HG02943 (cell line): ENCODE results near the gene CHST11.
"Not testable (repeated sequence)": the region's sequence is repeated elsewhere in the genome, so short reads cannot be mapped to it uniquely, and the experiment has no call there.

ENCODE experiments used
- ATAC-seq: cut with Tn5 transposase; IDR thresholded peaks from one replicate; pipeline ENCODE4 v1.9.1; 2021; ENCODE audit warnings: mild to moderate bottlenecking, low read depth, moderate library complexity; ENCODE audit not compliant: unreplicated experiment

CHST11 gene

DNA sequence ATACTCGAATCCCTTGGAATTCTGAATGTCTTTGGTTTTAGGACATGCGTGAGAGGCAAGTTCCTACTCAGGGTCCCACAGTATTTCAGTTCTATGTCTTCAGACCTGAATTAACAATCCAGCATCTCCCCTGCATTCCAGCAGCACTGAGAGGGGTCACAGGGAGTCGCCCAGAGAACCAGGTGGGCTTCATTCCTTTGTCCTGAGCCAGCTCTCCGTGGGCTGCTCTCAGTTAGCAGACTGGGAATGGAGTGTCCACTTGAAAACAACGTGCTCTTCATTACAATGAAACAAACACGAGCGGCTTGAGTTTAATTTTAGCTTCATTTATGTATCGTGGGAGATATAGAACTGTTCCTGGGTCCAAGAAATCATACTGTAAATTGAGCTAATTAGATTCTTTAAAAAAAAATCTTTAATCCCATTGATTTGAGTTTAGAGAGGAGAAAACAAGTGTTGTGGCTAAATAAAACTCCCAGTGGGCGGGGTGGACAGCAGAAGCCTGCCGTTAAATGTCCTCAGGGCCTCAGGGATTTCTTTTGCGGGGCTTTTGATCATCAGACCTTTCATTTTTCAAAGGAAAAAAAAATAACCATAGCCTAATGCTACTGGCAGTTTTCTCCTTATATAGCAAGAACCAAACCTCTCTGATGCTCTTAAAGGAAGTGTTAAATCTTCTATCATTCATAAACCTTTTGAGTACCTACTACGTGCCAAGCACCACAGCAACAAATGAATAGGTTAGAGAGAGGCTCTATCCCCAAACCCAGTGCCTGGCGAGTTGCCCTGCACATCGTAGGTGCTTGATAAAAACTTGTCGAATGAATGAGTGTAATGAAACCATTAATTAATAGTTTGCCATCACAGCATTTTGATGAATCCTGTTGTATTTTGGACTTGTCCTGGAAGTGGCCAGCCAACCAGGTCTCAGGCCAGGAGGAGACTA is 140.4 kb downstream of the CHST11 start:
- no peak for ATAC-seq

DNA sequence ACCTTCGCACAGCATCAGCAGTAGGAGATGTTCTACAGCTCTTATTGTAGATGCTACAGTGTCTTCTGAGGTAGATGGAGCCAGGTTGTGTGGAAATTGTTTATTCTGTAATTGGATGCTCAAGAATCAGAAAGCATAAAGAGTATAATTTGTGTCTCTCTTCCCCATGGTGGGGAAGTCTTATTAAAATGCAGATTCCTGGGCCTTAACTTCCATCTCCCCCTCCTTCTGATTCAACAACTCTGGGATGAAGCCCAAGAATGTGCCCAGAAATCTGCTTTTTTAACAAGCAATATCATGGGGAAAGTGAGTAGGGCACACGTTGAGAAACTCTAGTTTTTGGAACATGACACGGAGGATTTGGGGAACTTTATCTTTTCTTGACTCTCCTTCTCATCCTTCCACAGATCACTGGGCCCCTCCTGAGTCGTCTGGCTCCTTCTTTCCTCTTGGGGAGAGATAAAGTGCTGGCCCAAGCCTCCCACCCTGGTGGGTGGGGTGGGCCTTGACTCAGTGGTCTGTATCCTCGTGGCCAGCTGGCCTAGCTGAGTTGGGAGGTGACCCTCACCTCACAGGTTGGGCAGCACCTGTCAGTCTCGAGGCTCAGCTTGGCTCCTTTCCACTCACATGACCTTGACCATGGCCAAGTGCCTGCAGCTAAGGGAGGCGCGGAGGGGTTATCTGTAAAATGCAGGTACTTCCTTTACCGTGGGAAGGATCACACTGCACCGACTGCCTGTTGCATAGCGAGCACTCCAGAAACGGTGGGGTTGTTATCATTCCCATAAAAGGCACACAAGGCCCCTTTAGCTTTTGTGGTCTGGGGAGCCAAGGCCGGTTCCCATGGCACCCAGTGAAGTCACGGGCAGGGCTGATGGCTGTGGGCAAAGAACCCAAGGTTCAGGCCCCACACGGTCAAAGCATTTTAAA is 141.9 kb downstream of the CHST11 start:
- no peak for ATAC-seq

DNA sequence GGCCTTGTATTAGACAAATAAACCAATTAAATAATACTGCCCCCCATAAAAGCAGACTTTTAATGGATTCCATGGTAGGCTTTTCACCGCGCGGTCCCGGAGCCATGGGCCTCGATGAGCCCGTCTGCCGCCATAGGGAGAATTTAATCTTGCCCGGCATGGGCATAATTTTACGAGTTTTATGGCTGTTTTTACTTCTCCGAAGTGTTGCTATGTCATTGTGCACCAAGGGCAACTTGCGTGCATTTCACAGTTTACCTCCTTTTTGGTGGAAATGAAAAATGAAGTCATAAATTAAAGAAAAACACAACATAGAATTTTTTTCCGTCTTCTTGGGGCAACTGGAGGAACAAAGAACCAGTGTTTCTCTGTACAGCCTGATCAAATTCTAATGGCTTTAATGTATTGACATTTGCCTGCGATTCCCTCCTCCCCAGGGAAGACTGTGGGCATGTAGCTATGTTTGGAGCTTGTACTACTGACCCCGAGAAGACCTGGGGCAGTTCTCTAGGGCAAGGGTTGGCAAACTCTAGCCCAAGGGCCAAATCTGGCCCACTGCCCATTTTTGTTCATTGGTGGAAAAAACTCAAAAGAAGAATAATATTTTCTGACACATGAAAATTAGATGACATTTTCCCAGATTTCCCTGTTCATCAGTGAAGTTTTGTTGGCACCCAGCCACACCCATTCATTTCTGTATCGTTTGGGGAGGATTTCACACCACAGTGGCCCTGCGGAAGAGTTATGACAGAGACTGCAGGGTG is 142.7 kb downstream of the CHST11 start:
- ATAC-seq, result no peak

DNA sequence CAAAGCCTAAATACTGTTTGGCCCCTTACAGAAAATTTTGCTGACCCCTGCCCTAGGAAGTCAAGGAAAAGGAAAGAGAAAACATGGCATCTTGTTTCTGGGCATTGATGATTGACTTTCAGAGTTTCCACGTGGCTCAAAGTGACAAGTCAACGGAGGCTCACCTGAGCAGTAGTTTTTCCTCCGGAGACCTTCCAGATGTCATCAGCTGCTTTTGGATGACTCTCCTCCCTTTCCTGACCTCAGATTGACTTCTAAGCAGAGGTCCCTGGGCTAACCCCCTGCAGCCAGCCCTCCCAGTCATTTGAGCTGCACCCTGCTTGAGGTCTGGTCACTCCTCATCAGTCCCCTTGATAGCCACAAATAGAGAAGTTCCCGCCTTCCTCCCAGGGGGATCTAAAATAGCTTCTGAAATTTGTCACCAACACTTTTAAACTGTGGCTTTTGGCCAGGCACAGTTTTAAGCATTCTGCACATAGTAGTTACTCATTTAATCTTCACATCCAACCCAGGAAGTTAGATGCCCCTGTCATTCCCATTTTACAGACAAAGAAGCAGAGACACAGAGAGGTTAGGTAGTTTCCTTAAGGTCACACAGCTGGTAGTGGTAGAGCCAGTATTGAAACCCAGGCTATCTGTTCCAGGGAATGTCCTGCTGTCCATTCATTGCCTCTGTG is 143.4 kb downstream of the CHST11 start:
- ATAC-seq, result no peak

DNA sequence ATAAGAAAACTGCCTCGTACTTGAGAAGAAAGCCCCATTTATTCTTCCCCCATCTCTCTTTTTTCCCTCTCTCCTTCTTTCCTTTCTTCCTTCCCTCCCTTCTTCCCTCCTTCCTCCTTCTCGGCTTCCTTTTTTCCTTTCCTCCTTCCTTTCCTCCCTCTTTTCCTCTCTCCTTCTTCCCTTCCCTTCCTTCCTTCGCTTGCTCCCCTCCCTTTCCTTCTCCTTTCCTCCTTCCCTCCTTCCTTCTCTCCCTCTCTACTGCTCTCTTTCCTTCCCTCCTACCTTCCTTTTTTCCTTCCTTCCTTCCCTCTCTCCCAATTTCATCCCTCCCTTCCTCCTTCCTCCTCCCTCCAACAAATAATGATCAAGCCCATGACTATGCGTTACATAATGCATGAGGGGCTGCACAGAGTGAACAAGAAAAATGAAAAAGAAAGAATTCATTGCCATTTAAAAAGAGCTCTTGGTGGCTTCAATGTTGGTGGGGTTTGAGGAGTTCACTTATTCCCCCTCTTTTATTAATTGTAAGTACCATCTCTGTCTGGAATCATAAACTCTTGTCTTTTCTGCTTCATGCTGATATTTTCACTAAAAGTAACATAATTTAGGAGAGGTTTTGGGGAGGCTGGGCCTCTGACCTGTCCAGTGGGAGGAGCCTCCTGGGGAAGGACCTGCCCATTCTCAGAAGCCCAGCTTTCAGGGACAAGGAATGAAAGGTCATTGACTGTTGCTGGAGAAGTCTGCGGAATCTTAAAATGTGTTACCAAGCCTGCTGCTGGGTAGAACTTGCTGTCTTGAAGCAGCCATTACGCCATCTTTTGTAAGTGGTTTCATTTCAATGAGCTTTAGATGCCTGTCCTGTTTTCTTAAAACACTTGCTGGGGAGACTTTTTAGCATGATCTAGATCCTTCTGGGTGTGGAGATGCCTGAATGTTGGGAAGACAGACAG is 144.3 kb downstream of the CHST11 start:
- no peak for ATAC-seq

DNA sequence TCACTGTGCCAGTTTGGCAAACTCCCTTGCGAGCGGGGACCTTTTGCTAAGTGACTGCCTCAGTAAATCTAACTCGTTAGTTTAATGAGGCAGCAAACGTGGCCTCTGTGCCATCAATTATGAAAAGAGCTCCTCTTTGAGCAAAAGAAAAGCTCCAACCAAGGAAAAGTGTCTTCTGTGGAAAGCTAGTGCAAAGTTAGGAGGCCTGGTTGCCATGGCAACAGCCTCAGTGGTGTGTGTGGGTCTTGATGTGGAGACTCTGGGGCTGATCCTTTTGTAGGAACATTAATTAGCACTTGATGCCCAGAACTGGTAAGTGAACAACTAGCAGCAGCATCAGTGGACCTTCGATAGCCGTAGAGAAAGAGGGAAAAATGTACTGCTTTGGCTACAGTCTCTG is 145.7 kb downstream of the CHST11 start:
- ATAC-seq, result no peak

DNA sequence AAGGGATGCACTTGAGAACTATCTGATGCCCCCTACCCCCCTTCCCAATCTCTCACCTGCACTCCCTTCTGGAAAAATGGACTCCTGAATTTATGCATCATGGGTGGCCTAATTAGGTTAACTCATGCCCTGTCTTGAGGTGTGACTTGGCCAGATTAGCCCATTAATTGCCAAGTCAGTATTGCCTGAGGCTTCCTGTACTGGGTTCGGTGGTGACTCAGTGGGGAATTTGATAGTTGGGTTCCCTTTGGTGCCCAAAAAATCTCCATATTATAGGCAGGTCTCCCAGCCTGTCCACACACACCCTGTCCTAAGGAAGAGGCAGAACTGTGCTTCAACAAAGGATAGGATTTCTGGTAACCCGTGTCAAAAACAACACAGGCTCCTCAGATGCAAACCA is 146.1 kb downstream of the CHST11 start:
- ATAC-seq, result no peak

DNA sequence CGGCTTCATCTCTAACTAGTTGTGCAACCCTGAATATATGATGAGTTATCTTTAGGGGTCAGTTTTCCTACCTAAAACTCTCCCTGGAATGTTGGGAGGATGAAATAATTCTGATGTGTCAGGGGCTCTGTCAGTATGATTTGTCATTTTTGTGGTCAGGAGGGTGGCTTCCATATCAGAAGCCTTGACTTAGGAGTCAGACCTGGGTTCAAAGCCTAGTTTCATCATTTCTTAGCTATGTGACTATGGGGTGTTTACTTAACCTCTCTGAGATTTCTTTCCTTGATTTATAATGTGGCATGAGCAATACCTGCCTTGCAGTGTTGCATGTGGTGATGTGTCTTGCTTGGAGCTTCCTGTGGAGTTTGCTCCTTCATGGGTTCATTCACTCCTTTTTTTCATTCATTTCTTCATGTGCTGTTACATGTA is 146.8 kb downstream of the CHST11 start:
- ATAC-seq, result no peak

DNA sequence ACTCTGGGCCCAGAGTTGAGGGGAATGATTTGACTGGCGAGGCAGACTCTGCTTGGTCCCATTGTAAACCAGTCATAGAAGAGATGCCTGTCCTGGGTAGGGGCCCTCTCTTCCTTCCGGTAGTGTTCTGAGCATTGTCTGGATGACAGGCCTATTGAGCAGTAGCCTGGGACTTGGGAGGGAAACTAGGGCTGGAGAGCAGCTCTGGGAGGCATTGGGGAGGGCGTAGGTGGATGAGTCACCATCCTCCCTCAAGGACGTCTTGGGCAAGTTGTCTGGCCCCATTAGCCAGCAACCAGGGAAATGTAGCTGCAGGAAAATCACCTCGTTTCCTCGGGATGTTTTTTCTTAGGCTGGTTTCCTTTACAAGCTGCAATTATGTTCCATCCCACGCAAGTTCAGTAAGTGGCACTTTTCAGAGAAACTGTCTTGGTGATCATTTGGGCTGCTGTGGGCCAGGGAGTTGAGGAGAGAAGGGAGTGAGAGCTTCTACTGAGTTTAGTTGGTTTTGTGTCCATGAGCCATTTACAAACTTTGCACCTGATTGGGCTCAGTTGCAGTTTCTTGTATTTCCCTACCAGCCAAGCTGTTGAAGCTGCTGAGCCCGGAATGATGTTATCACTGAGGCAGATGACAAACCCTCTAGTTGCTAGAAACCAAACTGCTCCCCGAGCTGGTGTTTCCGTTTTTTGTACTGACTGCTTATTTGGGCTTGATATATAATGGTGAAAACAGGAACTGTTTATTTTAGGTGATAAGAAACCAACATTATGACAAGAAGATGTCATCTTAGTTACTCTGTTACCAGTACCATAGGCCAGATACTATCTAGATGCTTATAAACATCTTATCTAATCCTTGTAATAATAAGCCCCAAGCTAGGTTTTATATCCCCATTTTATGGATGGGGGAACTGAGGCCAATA is 147.6 kb downstream of the CHST11 start:
- peak; percentile 72 for ATAC-seq

DNA sequence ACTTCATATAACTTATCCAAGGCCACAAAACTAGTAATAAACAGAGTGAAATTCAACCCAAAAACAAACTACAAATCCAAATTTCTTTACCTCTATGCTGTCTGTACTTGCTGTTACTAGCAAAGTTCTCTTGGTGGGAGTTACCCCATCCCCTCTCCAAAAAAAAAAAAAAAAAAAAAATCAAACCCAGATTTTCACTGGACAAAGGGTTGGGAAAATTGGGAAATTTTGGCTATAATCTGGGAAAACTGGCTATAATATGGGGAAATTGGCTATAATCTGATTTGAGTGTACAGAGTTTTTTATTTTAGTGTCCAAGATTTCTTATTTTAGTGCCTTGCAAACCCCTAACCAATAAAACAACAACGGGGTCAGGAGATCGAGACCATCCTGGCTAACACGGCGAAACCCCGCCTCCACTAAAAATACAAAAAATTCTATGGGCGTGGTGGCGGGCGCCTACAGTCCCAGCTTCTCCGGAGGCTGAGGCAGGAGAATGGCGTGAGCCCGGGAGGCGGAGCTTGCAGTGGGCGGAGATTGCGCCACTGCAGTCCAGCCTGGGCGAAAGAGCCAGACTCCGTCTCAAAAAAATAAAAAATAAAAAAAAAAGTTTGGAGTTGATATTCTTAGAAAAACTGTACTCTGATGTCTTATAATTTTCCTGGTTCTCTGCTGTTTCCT is 148.4 kb downstream of the CHST11 start:
- no peak for ATAC-seq

DNA sequence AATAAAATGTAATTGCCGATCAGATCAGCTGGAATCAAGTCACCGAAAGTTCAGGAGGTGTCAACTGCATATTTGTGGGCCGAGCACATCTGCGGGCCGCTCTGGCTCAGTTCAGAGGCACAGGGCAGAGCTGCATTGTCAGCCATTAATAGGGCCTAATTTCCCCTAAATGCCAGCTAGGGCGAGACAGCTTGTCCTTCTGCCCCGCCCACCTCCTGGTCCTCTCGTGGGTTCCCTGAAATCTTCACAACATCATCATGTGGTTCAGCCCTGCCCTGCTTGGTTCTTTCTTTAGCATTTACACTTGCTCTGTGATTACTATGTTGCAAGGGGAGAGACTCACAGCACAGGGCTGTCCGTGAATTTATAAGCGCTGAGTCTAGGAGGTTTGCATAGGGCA is 148.9 kb downstream of the CHST11 start:
- ATAC-seq, result no peak

DNA sequence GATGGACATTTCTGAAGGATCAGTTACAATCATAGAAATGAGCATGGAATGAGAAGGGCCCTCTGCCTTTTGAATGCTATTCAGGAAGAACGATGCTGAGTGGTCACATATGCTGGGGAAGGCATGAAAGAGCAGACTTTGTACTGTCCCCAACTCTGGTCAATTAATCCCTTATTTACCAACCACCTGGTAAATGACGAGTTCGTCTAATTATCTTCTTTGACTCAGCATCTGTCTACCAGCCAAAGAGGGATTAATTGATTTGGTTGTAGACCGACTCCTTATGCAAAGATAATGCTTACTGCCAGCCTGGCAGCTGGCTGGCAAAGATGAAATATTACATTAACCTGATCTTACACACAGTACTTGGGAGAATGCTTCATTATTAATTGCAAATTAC is 152.2 kb downstream of the CHST11 start:
- ATAC-seq, result no peak

DNA sequence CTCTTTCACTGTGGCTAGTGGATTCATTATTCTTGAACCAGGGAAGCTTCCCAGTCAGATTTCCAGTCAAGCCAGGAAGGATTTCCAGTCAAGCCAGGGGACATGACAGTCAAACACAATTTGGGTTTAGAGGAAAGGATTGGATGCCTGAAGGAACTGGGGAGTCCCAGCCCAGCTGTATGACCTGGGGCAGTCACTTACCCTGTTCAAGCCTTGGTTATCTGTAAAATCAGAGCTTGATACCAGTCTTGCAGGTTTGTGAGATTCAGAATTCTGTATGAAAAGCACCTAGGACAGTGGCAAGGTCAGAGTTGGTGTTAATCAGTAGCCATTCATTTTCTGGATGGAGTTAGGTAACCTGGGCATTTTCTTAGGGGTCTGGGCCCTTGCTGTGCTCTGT is 152.7 kb downstream of the CHST11 start:
- no peak for ATAC-seq

DNA sequence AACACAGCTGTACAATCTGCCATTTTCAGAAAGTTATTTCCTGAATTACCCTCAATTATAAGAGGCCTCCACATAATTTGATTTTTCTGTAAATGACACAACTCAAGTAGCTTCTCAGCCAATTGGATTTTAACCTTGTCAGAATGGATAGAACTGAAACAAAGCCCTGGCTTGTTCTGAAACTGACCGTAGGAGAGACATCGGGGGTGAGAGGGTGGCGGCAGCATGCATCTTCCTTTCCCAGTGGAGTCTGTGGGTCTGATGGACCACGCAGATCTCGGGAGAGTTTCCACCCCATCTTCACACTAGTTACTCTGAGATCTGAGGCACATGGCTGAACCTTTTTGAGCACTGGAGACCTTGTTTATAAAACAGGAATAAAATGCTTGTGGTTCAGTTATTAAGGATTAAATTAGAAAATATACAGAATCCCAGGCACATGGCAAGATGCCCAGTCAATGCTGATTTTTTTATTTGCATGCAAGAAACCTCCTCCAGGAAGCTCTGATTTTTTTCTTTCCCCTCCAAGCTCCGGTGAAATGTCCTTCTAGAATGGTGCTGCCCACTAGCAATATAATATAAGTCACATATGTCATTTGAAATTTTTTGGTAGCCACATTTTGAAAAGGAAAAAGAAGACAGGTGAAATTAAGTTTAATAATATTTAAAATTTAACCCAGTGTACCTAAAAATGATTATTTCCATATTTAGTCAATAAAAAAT is 153.9 kb downstream of the CHST11 start:
- ATAC-seq, result no peak

DNA sequence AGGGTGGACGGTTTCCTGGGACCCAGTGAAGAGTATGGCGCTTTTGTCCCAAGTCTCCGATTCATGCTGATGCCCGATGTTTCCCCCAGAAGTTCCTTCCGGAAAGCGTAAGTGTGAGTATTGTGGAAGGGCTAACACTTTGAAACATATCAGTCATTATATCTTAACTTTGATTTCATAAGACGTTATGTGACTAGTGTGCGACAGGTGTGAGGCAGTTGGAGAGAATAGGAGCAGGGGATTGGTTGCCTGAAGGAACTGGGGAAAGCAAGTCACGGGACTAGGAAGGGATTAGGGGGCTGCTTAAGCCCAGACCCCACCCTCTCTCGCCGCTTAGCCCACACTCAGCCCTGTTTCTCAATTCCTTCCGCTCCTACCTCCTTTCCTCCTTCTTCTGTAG is 154.9 kb downstream of the CHST11 start:
- no peak for ATAC-seq

DNA sequence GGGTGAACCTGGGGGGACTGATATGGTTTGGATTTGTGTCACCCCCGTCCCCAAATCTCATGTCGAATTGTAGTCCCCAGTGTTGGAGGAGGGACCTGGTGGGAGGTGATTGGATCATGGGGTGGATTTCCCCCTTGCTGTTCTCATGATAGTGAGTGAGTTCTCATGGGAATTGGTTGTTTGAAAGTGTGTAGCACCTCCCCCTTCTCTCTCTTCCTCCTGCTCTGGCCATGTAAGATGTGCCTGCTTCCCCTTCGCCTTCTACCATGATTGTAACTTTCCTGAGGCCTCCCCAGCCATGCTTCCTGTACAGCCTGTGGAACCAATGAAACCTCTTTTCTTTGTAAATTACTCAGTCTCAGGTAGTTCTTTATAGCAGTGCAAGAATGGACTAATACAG is 156.6 kb downstream of the CHST11 start:
- ATAC-seq, result not testable (repeated sequence)
